Measurements from ENCODE around the gene ANKRD28.

DNA sequence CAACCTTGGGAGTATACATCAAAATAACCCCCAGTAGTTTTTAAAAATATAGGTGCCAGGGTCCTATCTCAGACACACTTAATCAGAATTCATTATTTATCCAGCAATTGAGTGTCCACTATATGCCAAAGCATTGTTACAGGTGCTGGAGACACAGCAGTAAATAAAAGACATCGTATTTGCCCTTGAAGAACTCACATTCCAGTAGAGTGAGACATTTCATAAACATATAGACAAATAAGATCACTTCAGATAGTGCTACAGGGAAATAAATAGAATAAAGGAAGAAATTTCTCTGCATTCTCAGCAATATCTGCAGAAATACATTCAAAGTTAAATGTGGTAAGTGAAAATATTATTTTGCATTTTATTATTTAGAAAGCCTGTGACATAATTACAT, 34.1 kb upstream of the ANKRD28 start:
- TF ChIP-seq, protein P1, sequence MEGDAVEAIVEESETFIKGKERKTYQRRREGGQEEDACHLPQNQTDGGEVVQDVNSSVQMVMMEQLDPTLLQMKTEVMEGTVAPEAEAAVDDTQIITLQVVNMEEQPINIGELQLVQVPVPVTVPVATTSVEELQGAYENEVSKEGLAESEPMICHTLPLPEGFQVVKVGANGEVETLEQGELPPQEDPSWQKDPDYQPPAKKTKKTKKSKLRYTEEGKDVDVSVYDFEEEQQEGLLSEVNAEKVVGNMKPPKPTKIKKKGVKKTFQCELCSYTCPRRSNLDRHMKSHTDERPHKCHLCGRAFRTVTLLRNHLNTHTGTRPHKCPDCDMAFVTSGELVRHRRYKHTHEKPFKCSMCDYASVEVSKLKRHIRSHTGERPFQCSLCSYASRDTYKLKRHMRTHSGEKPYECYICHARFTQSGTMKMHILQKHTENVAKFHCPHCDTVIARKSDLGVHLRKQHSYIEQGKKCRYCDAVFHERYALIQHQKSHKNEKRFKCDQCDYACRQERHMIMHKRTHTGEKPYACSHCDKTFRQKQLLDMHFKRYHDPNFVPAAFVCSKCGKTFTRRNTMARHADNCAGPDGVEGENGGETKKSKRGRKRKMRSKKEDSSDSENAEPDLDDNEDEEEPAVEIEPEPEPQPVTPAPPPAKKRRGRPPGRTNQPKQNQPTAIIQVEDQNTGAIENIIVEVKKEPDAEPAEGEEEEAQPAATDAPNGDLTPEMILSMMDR (conservative IDR thresholded peaks at IDR 0.05), result no peak
- no peak for TF ChIP-seq EZH2 (IDR thresholded peaks at IDR 0.05; ENCODE audit: low read depth)
